GM19452 (cell line): ENCODE results near the gene HECTD1.
A peak's percentile ranks its signal among the peaks of the same experiment; 100 is the strongest.
"Not testable (repeated sequence)": the region's sequence is repeated elsewhere in the genome, so short reads cannot be mapped to it uniquely, and the experiment has no call there.

Source experiments
- ATAC-seq: cut with Tn5 transposase; IDR thresholded peaks from one replicate; pipeline ENCODE4 v1.9.1; 2021; ENCODE audit not compliant: unreplicated experiment

The HECTD1 gene

GRCh38 chr14:31229009-31229408 is 21.4 kb upstream of the HECTD1 start:
- ATAC-seq: peak; percentile 88

- no peak for ATAC-seq
These were observed 20.9 kb upstream of the HECTD1 start for GRCh38 chr14:31228533-31228932.

GRCh38 chr14:31224808-31225207 is 17.2 kb upstream of the HECTD1 start:
- ATAC-seq: no peak

GRCh38 chr14:31223331-31223730 is 15.7 kb upstream of the HECTD1 start:
- no peak for ATAC-seq

DNA sequence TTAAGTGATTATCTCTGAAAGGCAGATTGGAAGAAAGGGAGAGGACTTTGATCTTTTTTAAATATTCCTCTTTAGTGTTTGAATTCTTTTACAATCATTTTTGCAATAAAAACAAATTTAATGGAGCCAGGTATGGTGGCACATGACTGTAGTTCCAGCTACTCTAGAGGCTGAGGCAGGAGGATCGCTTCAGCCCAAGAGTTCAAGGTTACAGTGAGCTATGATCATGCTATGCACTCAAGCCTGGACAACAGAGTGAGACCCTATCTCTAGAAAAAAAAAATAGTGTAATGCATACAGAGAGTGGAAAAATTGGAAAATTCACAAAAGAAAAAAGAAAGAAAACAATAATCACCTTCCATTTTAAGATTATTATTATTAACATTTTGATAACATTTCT is 15.2 kb upstream of the HECTD1 start:
- ATAC-seq: no peak

GRCh38 chr14:31221266-31221665 is 13.7 kb upstream of the HECTD1 start:
- no peak for ATAC-seq

- no peak for ATAC-seq
These were observed 11.6 kb upstream of the HECTD1 start for GRCh38 chr14:31219169-31219568.

DNA sequence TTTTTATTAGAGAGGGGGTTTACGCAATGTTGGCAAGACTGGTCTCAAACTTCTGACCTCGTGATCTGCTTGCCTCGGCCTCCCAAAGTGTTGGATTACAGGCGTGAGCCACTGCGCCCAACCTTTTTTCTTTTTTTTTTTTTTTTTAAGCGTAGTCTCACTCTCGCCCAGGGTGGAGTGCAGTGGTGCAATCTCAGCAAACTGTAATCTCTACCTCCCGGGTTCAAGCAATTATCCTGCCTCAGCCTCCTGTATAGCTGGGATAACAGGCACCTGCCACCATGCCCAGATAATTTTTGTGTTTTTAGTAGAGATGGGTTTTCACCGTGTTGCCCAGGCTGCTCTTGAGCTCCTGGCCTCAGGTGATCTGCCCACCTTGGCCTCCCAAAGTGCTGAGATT is 8.8 kb upstream of the HECTD1 start:
- no peak for ATAC-seq

DNA sequence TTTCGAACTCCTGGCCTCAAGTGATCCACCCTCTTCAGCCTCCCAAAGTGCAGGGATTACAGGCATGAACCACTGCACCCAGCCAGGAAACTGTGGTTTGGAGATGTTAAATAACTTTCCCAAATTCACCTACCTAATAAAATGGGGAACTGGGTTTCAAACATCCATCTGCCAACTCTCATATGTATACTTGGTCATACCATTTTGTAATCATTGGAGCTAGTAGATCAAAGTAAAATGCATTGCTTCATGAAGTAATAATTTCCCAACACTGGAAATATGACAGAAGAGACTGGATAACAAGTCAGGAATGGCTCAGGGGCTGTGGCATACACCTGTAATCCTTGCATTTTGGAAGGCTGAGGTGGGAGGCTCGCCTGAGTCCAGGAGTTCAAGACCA is 5.3 kb upstream of the HECTD1 start:
- ATAC-seq: no peak

DNA sequence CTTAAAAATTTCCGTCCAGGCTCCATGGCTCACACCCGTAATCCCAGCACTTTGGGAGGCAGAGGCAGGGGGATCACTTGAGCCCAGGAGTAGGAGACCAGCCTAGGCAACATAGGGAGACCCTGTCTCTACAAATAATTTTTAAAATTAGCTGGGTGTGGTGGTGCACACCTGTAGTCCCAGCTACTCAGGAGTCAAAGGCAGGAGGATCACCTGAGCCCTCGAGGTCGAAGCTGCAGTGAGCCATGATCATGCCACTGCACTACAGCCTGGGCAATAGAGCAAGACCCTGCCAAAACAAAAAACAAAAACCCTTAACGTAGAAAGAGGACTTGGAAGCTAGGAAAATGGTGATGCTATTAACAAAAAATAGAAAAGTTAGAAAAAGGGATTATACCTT is 2.0 kb upstream of the HECTD1 start:
- no peak for ATAC-seq

DNA sequence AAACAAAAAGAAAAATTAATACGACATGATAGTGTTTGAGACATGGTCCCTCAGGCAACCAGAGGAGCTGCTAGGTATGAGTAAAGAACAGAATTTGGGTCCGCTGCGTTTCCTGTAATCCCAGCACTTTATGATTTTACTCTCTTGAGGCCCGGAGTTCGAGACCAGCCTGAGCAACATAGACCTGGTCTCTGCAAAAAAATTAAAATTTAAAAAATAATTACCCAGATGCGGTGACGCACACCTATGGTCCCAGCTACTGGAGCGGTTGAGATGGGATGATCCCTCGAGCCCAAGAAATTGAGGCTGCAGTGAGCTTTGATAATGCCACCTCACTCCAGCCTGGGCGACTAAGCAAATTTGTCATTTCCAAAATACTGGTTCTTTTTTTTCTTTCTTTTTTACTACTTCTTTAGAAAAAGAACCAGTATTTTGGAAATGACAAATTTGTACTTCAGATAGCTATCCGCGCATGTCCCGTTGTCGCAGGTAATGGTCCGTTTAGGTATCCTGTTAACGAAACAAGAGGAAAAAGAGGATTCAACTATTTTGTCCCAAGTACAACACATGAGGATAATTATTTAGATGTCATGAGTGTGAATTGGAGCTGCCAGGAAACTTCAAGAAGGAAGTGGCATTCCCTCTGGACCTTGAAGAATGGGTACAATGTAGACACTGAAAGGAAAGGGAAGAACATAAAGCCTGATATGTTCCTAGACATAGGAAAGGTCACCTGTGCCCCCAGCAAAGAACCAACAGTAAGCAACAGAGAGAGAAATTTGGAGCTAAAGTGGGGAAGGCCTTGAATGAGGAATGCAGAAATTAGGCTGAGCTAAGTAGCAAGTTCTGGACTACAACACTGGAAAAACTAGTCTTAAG is 1.2 kb upstream of the HECTD1 start:
- no peak for ATAC-seq

DNA sequence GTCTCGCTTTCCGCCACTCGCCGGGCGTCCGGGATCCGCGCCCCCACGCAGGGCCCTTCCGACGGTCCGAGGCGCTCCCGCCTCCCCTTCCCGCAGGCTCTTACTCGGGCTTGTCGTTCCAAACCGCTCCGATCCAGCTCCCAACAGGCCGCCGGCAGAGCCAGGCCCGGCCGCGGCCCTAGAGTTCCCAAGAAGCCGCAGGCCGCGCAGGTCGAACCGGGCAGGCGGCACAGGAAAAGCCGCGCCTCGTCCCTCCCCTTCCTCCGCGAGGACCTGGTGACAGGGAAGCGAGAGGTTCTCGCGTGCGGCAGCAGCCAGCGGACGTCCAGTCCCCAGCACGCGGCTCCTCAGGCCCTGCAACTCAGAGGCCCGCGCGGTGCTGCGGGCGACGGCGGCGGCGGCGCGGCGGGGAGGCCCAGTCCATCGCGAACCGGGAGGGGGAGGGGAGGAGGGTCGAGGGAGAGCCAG is 272 bp downstream of the HECTD1 start:
- peak; percentile 32 for ATAC-seq

GRCh38 chr14:31206536-31207286 is 882 bp downstream of the HECTD1 start:
- peak; percentile 10 for ATAC-seq

- ATAC-seq: no peak
These were observed 1.7 kb downstream of the HECTD1 start for GRCh38 chr14:31205681-31206535.

DNA sequence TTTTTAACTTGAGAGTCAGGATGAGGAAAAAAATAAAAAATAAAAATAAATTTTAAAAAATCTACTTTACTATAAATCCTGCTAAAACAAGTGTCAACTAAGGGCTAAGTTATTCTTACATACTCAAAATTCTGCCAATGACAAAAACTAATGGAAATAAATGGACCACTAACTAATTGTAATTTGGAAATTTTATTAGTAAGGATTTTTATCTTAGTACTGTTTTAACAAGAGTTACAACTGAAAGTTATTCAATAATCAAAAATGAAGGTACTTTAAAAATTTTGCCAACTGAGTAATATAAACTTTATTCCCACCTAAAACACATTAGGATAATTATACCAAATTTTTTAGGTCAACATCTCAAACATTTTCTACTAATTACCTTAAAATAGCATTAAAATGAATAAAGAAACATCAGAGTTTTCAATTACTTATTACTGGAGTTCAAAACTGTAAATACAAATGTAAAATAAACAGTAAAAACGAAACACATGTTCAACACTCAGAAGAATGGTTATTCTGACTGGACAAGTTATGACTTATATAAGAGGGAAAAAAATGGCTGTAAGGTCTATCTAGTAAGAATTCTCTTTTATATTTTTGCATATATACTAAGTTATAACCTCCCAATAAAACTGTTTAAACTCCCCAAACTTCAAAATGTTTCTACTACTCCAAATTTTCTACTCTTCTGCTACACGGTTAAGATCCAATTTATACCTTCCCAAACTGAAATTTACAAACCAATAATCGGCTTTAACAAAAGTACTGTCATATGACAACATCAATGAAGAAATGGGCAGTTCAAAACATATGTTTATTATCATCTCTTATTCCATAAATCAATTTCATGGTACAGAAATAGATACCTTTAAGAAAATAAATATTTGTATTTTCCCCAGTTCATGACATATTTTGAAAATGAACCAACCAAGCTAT is 2.7 kb downstream of the HECTD1 start:
- ATAC-seq: no peak

GRCh38 chr14:31203899-31204592 is 3.5 kb downstream of the HECTD1 start:
- not testable (repeated sequence) for ATAC-seq

- ATAC-seq: no peak
These were observed 4.2 kb downstream of the HECTD1 start for GRCh38 chr14:31203414-31203742.

DNA sequence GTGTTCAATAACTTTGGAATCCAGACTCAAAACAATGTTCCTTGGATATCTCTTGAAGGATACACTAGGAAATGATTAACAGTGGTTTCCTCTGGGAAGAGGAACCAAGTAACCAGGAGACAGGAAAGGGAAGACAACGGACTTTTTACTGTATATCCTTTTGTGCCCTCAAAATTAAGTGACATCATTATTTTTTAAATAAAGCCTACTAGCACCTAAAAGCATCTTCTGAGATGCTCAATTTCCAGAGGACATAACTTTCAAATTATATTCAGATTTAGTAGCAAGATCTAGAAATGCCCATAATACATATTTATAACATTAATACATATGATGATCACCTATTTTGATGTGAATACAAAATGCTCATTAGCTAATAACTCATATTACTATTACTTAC is 6.5 kb downstream of the HECTD1 start:
- ATAC-seq: no peak

DNA sequence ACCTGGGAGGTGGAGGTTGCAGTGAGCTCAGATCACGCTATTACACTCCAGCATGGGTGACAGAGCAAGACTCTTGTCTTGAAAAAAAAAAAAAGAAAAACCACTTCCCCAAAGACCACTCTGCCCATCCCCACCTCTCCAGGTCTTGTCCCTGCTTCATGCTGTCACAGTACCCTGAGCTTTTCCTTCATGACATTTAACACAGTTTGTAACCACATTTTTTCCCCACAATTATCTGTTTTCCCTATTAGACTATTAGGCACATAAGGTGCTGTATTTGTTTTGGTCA is 6.9 kb downstream of the HECTD1 start:
- ATAC-seq: no peak

DNA sequence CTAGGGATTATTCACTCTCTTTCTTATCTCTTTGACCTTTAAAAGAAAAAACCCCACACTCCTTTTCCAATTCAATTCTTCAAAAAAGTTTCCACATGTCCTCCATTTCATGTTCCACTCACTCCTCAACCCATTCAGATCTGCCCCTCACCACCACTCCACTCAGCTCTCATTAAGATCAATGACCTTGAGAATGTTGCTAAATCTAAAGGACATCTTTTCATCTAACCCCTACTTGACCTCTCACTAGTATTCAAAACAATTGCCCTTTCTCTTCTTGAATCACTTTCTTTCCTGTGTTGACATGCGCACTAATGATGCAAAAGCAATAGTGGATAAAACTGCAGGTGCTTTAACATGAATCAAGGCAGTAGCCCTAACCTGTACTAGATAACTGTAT is 9.9 kb downstream of the HECTD1 start:
- no peak for ATAC-seq
